Heart left ventricle (tissue), 16 donors: ENCODE measurements around the gene TTC17. TPM values are rescaled to one million over a fixed set of nuclear protein-coding genes. Genes with fewer than 3 reads are reported as not detected.
"Not testable (repeated sequence)": the region's sequence is repeated elsewhere in the genome, so short reads cannot be mapped to it uniquely, and the experiment has no call there.

Source experiments
- ATAC-seq, 4 donors: fragments of 200-7000 bp; cut with Tn5 transposase; one replicate each; pipeline ENCODE4 v1.9.1; 2020 to 2022; ENCODE audit warnings: moderate library complexity in 4 of 4, mild to moderate bottlenecking in 3 of 4, moderate number of reproducible peaks in 1 of 4
- DNase-seq, 5 donors: peaks; one replicate each; pipeline ENCODE4 v3.0.0-alpha.2; 2020
- H3K27ac ChIP-seq, 12 donors: fragments of 200-600 bp; sonication (generic) in 4 of 12; one replicate each; pipeline versions ENCODE4 v1.5.0 to v1.8.0; 2016 to 2022; ENCODE audit warnings: mild to moderate bottlenecking in 2 of 12
- H3K27me3 ChIP-seq, 9 donors: fragments of 200-600 bp; sonication (generic) in 2 of 9; one replicate each; pipeline versions ENCODE4 v1.5.1 to v1.8.0; 2016 to 2022; ENCODE audit warnings: mild to moderate bottlenecking in 3 of 9
- H3K36me3 ChIP-seq, 9 donors: fragments of 200-600 bp; sonication (generic) in 2 of 9; one replicate each; pipeline versions ENCODE4 v1.5.0 to v1.8.0; 2018 to 2022; ENCODE audit warnings: mild to moderate bottlenecking in 2 of 9
- H3K4me1 ChIP-seq, 12 donors: fragments of 200-600 bp; sonication (generic) in 4 of 12; one replicate each; pipeline versions ENCODE4 v1.5.0 to v1.8.0; 2016 to 2022; ENCODE audit warnings: mild to moderate bottlenecking in 3 of 12
- H3K4me3 ChIP-seq, 12 donors: fragments of 200-600 bp; sonication (generic) in 4 of 12; one replicate each; pipeline versions ENCODE4 v1.5.0 to v1.8.0; 2017 to 2022; ENCODE audit warnings: mild to moderate bottlenecking in 9 of 12, moderate library complexity in 4 of 12
- H3K9me3 ChIP-seq, 12 donors: fragments of 200-600 bp; sonication (generic) in 4 of 12; one replicate each; pipeline versions ENCODE4 v1.5.0 to v1.8.0; 2016 to 2022; ENCODE audit warnings: mild to moderate bottlenecking in 1 of 12
- CTCF ChIP-seq, 12 donors: fragments of 200-600 bp; sonication (generic) in 4 of 12; IDR thresholded peaks; one replicate each; pipeline versions ENCODE4 v1.5.0 to v1.8.0; 2018 to 2022; ENCODE audit warnings: antibody characterized with exemption in 12 of 12, mild to moderate bottlenecking in 5 of 12
- POLR2A ChIP-seq, 2 donors: fragments of 450-650 bp; IDR thresholded peaks; one replicate each; pipeline ENCODE4 v1.6.1; 2017; ENCODE audit warnings: antibody characterized with exemption in 2 of 2, mild to moderate bottlenecking in 2 of 2, moderate library complexity in 2 of 2
- WGBS, 4 donors: extraction: QIAGEN DNeasy Blood & Tissue Kit in 2 of 4; methylation state at CpG; one replicate each; pipeline versions ENCODE4 v1.1.5 to v1.1.7; 2013 to 2018; 5-methylcytosine and 5-hydroxymethylcytosine counted together
- intact Hi-C, 10 donors: fragments of 100-400 bp; cut with DNase I; formaldehyde crosslinking; loops; one replicate each; pipeline versions ENCODE4 v1.11.1 to v1.14.2; 2022
- polyA plus RNA-seq, 2 donors: library from polyadenylated mRNA; stranded (reverse); fragments of 200-250 nt; gene quantifications; one replicate each; pipeline ENCODE4 v1.2.3, GENCODE V29; 2013
- total RNA-seq, 9 donors: library from RNA; depleted of rRNA in 2 of 9; stranded (reverse); fragments of >200 nt in 2 of 9; fragmentation: NEBNext Ultra II Directional in 3 of 9; extraction: Animal tissue kit (Norgen Biotek cat#: 25700) in 3 of 9; gene quantifications; one replicate each; pipeline versions ENCODE4 v1.1.0 to v1.2.4, GENCODE V29; 2016 to 2023
- donor health status: ischemic (EF 13 %, LVEDD 7.1; RV severe dilation, severe dysfunction).
- donor health status: healthy with polysubstance abuse.
- donor health status: DM: no; HTN: yes; CAD: no.
- donor health status: DM: no; HTN: no; CAD: no.
- donor health status: ischemic (EF 25% LVEDD 6.9; RV normal size, moderate dysfunction).
- donor health status: ischemic (EF 25% LVEDD 5.7; RV mildly dilated, moderate dysfunction).
- donor health status: healthy.
- donor health status: DM: yes; HTN: yes; CAD: no.
- donor health status: ischemic (EF 35%, LVEDD 5.7; RV mildly dilated, moderate dysfunction).
- donor health status: nonischemic (EF 11% LVEDD 7.7; RV severe dilation, severe dysfunction).
- donor health status: DM: yes; HTN: yes; CAD: no.
- donor health status: PGD.
- donor health status: ischemic (EF 29% LVEDD 5.4; RV normal size, mild dysfunction).
- donor health status: nonischemic (EF 23%, LVEDD 6.1; RV moderate dilation, normal function).

TTC17 gene
- total and polyA plus RNA-seq, 11 donors = 20.9 to 43.9 (median 30.2) TPM

- TF ChIP-seq POLR2A (IDR thresholded peaks at IDR 0.05) = no peak
- no peak for TF ChIP-seq CTCF (IDR thresholded peaks at IDR 0.05)
- ATAC-seq (no peak), DNase-seq (no peak)
- H3K27me3 ChIP-seq = no peaks in the 10 kb centered on the region
- intact Hi-C loops = loop anchor here in 1 of 10 donors (10.0 kb wide), 1 partner anchor 66 kb away; no protein-coding TSS in a partner anchor
- H3K36me3 ChIP-seq = peaks cover 0 to 100% (median 99%) of the 10 kb centered on the region in 9 donors
- no peak overlapping the region for H3K27ac ChIP-seq
- no peak overlapping the region for H3K4me3 ChIP-seq
- 94 to 96% (median 95%) methylated on average over 6 of the region's 6 CpGs for WGBS, 4 donors
- no peaks in the 10 kb centered on the region for H3K4me1 ChIP-seq
- no peaks in the 10 kb centered on the region for H3K9me3 ChIP-seq
Observed at GRCh38 chr11:43401252-43401651, 42.5 kb downstream of the TTC17 start.

DNA sequence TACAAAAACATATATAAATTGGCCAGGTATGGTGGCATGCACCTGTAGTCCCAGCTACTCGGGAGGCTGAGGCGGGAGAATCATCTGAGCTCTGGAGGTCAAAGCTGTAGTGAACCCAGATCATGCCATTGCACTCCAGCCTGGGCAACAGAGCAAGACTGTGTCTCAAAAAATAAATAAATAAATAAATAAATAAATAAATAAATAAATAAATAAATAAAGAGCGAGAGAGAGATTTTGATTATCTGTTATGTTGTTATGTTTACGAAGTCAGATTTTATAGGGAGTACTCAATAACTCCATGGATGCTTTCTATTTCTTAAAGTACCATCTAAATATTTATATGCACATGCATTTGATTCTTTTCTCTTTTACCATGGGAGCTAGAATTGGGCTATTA, 43.1 kb downstream of the TTC17 start:
- peaks cover 0 to 100% (median 99%) of the 10 kb centered on the region in 9 donors for H3K36me3 ChIP-seq
- intact Hi-C loops = loop anchor here in 1 of 10 donors (10.0 kb wide), 1 partner anchor 67 kb away; no protein-coding TSS in a partner anchor
- H3K27me3 ChIP-seq, DNase-seq, H3K9me3 ChIP-seq, H3K27ac ChIP-seq, ATAC-seq, H3K4me3 ChIP-seq, H3K4me1 ChIP-seq: not testable (repeated sequence)
- 97 to 99% (median 98%) methylated on average over 4 of the region's 4 CpGs for WGBS, 4 donors

DNA sequence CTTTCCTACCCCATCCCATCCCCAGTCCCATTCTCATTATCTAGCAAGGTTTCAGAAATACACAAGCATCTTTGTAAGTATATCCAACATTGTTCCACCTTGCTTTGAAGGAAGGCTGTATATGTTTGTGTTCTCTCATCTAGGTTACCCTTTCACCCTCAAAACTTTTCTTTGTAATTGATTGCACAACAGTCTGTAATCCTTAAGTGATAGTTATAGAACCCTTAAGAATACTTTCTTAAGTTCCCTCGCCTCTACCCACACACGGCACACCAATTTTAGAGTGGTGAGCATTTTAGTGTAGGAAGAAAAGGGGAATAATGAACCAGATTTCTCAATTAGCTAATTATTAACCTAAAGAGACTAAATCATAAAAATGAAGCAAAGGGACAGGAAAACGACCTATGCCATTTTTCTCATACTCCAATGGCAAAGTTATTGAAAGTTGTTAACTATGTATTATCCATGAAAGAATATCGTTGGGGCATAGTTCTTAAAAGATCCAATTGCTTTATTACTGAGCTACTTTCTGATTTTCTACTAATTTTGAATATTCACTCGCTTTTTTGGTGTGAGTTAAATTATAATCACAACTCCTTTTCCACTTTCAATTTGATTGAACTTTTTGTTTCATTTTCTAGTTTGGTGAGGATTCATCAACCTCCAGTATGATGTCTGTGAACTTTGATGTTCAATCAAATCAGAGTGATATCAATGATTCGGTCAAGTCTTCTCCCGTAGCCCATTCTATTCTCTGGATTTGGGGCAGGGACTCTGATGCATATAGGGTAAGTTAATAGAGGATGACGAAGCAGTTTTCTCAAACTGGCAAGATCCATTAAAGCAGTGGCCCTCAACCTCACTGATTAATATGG, 44.9 kb downstream of the TTC17 start:
- Histone ChIP-seq H3K4me3 (no peak overlapping the region), H3K27ac (no peak overlapping the region), H3K9me3 (no peaks in the 10 kb centered on the region), H3K27me3 (no peaks in the 10 kb centered on the region), H3K36me3 (peaks cover 0 to 100% (median 100%) of the 10 kb centered on the region in 9 donors), H3K4me1 (no peaks in the 10 kb centered on the region)
- WGBS, 4 donors = 90 to 97% (median 95%) methylated on average over 8 of the region's 8 CpGs
- intact Hi-C loops = loop anchor here in 1 of 10 donors (10.0 kb wide), 1 partner anchor 69 kb away; no protein-coding TSS in a partner anchor
- TF ChIP-seq CTCF (IDR thresholded peaks at IDR 0.05) = no peak
- no peak for TF ChIP-seq POLR2A (IDR thresholded peaks at IDR 0.05)
- ATAC-seq (no peak), DNase-seq (no peak)

DNA sequence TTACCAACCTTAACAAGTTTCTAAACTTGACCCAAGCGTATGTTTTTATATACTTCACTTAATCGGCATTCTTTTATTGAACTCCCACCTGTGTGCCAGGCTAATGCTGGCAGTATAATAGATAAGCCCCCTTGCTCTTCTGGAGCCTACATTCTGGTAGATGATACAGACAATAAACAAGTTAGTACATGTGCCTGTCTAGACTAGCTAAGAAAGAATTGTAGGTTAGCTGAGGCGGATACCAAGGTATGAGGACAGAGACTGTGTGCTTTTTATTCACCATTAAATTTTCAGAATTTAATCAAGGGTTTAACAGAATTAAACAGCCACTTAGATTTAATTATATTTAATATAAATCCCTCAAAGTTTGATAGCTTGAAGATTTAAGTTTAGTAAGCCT, 45.7 kb downstream of the TTC17 start:
- 95 to 98% (median 97%) methylated on average over 3 of the region's 3 CpGs for WGBS, 4 donors
- no peak overlapping the region for H3K4me3 ChIP-seq
- H3K27ac ChIP-seq = no peak overlapping the region
- TF ChIP-seq CTCF (IDR thresholded peaks at IDR 0.05) (no peak), POLR2A (IDR thresholded peaks at IDR 0.05) (no peak)
- H3K36me3 ChIP-seq = peaks cover 0 to 100% (median 100%) of the 10 kb centered on the region in 9 donors
- H3K4me1 ChIP-seq = no peaks in the 10 kb centered on the region
- no peak for ATAC-seq
- no peaks in the 10 kb centered on the region for H3K9me3 ChIP-seq
- H3K27me3 ChIP-seq = no peaks in the 10 kb centered on the region
- DNase-seq = no peak
- intact Hi-C loops = loop anchor here in 1 of 10 donors (10.0 kb wide), 1 partner anchor 70 kb away; no protein-coding TSS in a partner anchor
